IMR-90 (cell line): Measurements from ENCODE around the gene FXYD3. TPM values are rescaled to one million over a fixed set of nuclear protein-coding genes. Genes with fewer than 3 reads are reported as not detected.

ENCODE experiments used
- ATAC-seq: fragments of 200-7000 bp; cut with Tn5 transposase; 2 replicates; pipeline ENCODE4 v1.9.1; 2020; ENCODE audit warnings: low read depth, mild to moderate bottlenecking, moderate library complexity
- BruUV-seq: library from RNA; stranded (reverse); fragments of 400-500 nt; replicated peaks from 2 replicates; lab custom pipeline; 2021; lab: Mats Ljungman, UMichigan
- CTCF ChIA-PET: fragments of 300-600 bp; formaldehyde crosslinking; extraction: SDS; loops from one replicate; lab custom pipeline; 2021; ENCODE audit warnings: antibody characterized with exemption; lab: Yijun Ruan, JAX
- POLR2A ChIA-PET: fragments of 300-600 bp; sonication (Branson Sonifier 250); formaldehyde crosslinking; loops from one replicate; lab custom pipeline; 2022; ENCODE audit warnings: antibody characterized with exemption; ENCODE audit not compliant: unreplicated experiment; lab: Charles Lee
- DNase-seq: peaks from one replicate; pipeline ENCODE4 v3.0.0; 2013
- H2AFZ ChIP-seq: replicated peaks from 2 replicates; pipeline ENCODE3; 2013; ENCODE audit warnings: low read length, mild to moderate bottlenecking; ENCODE audit not compliant: poor library complexity
- H2AK5ac ChIP-seq: 2 replicates; pipeline ENCODE4 v1.6.1; 2013; ENCODE audit warnings: low read depth, low read length, inconsistent platforms
- H2AK9ac ChIP-seq: replicated peaks from 2 replicates; pipeline ENCODE3; 2013; ENCODE audit warnings: mild to moderate bottlenecking, low read depth, low read length, moderate library complexity; ENCODE audit not compliant: poor library complexity
- H2BK120ac ChIP-seq: 2 replicates; pipeline ENCODE4 v1.6.1; 2013; ENCODE audit warnings: low read depth, low read length, inconsistent platforms
- H2BK15ac ChIP-seq: 3 replicates; pipeline ENCODE4 v1.6.1; 2013; ENCODE audit warnings: low read depth, low read length, inconsistent platforms
- H2BK20ac ChIP-seq: 2 replicates; pipeline ENCODE4 v1.6.1; 2013; ENCODE audit warnings: low read depth, mild to moderate bottlenecking, inconsistent platforms, low read length, moderate library complexity
- H2BK5ac ChIP-seq: 2 replicates; pipeline ENCODE4 v1.6.1; 2013; ENCODE audit warnings: mild to moderate bottlenecking, low read depth, low read length, inconsistent platforms; ENCODE audit not compliant: poor library complexity, severe bottlenecking
- H3K14ac ChIP-seq: replicated peaks from 2 replicates; pipeline ENCODE4 v1.6.1; 2013; ENCODE audit warnings: low read depth, low read length, inconsistent platforms
- H3K18ac ChIP-seq: 2 replicates; pipeline ENCODE4 v1.6.1; 2013; ENCODE audit warnings: low read depth, low read length, control low read depth
- H3K23ac ChIP-seq: 2 replicates; pipeline ENCODE4 v1.6.1; 2013; ENCODE audit warnings: low read depth, low read length, inconsistent platforms
- H3K27ac ChIP-seq: 2 replicates; pipeline ENCODE4 v1.5.1; 2013; ENCODE audit warnings: mild to moderate bottlenecking, control low read depth, low read length; ENCODE audit not compliant: insufficient read depth
- H3K27me3 ChIP-seq: 2 replicates; pipeline ENCODE4 v1.6.1; 2013; ENCODE audit warnings: low read length; ENCODE audit not compliant: control insufficient read depth, insufficient read depth
- H3K36me3 ChIP-seq: 2 replicates; pipeline ENCODE4 v1.6.1; 2013; ENCODE audit warnings: low read length, mixed read lengths; ENCODE audit not compliant: control insufficient read depth, insufficient read depth
- H3K4ac ChIP-seq: 2 replicates; pipeline ENCODE4 v1.6.1; 2013; ENCODE audit warnings: low read depth, low read length, inconsistent platforms
- H3K4me1 ChIP-seq: 2 replicates; pipeline ENCODE4 v1.6.1; 2013; ENCODE audit warnings: low read length, mixed read lengths; ENCODE audit not compliant: control insufficient read depth, insufficient read depth
- H3K4me2 ChIP-seq: 2 replicates; pipeline ENCODE4 v1.6.1; 2013; ENCODE audit warnings: low read depth, mild to moderate bottlenecking, control low read depth, low read length, moderate library complexity
- H3K4me3 ChIP-seq: 2 replicates; pipeline ENCODE4 v1.5.1; 2013; ENCODE audit warnings: low read depth, mild to moderate bottlenecking, control low read depth, low read length, moderate library complexity; ENCODE audit not compliant: insufficient read depth
- H3K56ac ChIP-seq: 2 replicates; pipeline ENCODE4 v1.6.1; 2013; ENCODE audit warnings: low read length, inconsistent platforms; ENCODE audit not compliant: insufficient read depth; ENCODE audit errors: extremely low read depth
- H3K79me1 ChIP-seq, 2 experiments: 2 replicates each; pipeline ENCODE4 v1.6.1; 2013; ENCODE audit warnings: low read length in 2 of 2, inconsistent platforms in 1 of 2, low read depth in 1 of 2
- H3K9ac ChIP-seq: 2 replicates; pipeline ENCODE4 v1.6.1; 2013; ENCODE audit warnings: low read depth, low read length, control low read depth
- H3K9me1 ChIP-seq: 2 replicates; pipeline ENCODE4 v1.6.1; 2013; ENCODE audit warnings: low read length, inconsistent platforms; ENCODE audit not compliant: insufficient read depth
- H3K9me3 ChIP-seq: 2 replicates; pipeline ENCODE4 v1.6.1; 2013; ENCODE audit warnings: low read length; ENCODE audit not compliant: control insufficient read depth, insufficient read depth
- H4K20me1 ChIP-seq: 2 replicates; pipeline ENCODE4 v1.6.1; 2013; ENCODE audit warnings: low read length, inconsistent platforms; ENCODE audit not compliant: insufficient read depth
- H4K5ac ChIP-seq: 2 replicates; pipeline ENCODE4 v1.6.1; 2013; ENCODE audit warnings: mild to moderate bottlenecking, low read depth, low read length, control low read depth
- H4K8ac ChIP-seq, 2 experiments: 2 replicates each; pipeline ENCODE4 v1.6.1; 2013; ENCODE audit warnings: low read depth in 2 of 2, low read length in 2 of 2, control low read depth in 1 of 2, inconsistent platforms in 1 of 2
- H4K91ac ChIP-seq: 2 replicates; pipeline ENCODE4 v1.6.1; 2013; ENCODE audit warnings: low read depth, low read length, inconsistent platforms; ENCODE audit not compliant: insufficient read depth
- CEBPB ChIP-seq: IDR thresholded peaks from 2 replicates; pipeline ENCODE4 v1.6.1; 2012; ENCODE audit warnings: low read depth, low read length, improper control_type of control experiment
- CHD1 ChIP-seq: IDR thresholded peaks from 2 replicates; pipeline ENCODE4 v1.6.1; 2012; ENCODE audit warnings: low read depth, low read length, improper control_type of control experiment
- FOS ChIP-seq: fragments of 150-350 bp; IDR thresholded peaks from 2 replicates; pipeline ENCODE4 v1.6.1; 2016; ENCODE audit warnings: low read depth, low read length
- MAZ ChIP-seq: IDR thresholded peaks from 2 replicates; pipeline ENCODE4 v1.6.1; 2012; ENCODE audit warnings: low read depth, mild to moderate bottlenecking, low read length, improper control_type of control experiment, moderate library complexity, borderline replicate concordance
- MXI1 ChIP-seq: IDR thresholded peaks from 2 replicates; pipeline ENCODE4 v1.6.1; 2012; ENCODE audit warnings: low read depth, mild to moderate bottlenecking, low read length, moderate library complexity, borderline replicate concordance
- NFE2L2 ChIP-seq: fragments of 150-350 bp; IDR thresholded peaks from 2 replicates; pipeline ENCODE4 v1.6.1; 2016; ENCODE audit warnings: low read depth, mild to moderate bottlenecking, low read length
- POLR2A ChIP-seq: IDR thresholded peaks from 2 replicates; pipeline ENCODE4 v1.6.1; 2012; ENCODE audit warnings: mild to moderate bottlenecking, low read depth, low read length
- RAD21 ChIP-seq: IDR thresholded peaks from 2 replicates; pipeline ENCODE4 v1.6.1; 2012; ENCODE audit warnings: low read length, improper control_type of control experiment
- RCOR1 ChIP-seq: IDR thresholded peaks from 2 replicates; pipeline ENCODE4 v1.6.1; 2012; ENCODE audit warnings: mild to moderate bottlenecking, low read length, improper control_type of control experiment; ENCODE audit not compliant: insufficient replicate concordance
- RFX5 ChIP-seq: IDR thresholded peaks from 2 replicates; pipeline ENCODE4 v1.8.0; 2012; ENCODE audit warnings: low read depth, mild to moderate bottlenecking, low read length, moderate library complexity
- SMC3 ChIP-seq: fragments of 150-350 bp; IDR thresholded peaks from 2 replicates; pipeline ENCODE4 v1.6.1; 2016; ENCODE audit warnings: low read depth, mild to moderate bottlenecking, antibody characterized with exemption, low read length, moderate library complexity
- WGBS, 2 experiments: methylation state at CpG; one replicate each; pipeline versions ENCODE4 v1.1.5 to v1.1.7; 2013; ENCODE audit warnings: missing lambda C conversion rate in 2 of 2; ENCODE audit not compliant: insufficient read length in 1 of 2; ENCODE audit errors: extremely low coverage in 2 of 2; 5-methylcytosine and 5-hydroxymethylcytosine counted together
- dilution Hi-C: fragments of 300-500 bp; cut with HindIII; formaldehyde crosslinking; loops from one replicate; pipeline ENCODE4 v1.14.3; 2018; ENCODE audit warnings: low sequenced_read_pairs; ENCODE audit not compliant: unreplicated experiment
- in situ Hi-C: fragments of 300-500 bp; cut with MboI; formaldehyde crosslinking; loops from 3 replicates; pipeline ENCODE4 v1.14.3; 2019; ENCODE audit warnings: low sequenced_read_pairs, inconsistent platforms, mixed read lengths
- intact Hi-C: fragments of 100-400 bp; cut with micrococcal nuclease; formaldehyde crosslinking; loops from 2 replicates; pipeline ENCODE4 v1.10.0; 2022
- polyA plus RNA-seq, 3 experiments: library from polyadenylated mRNA; depleted of rRNA; stranded (reverse); fragments of >200 nt; gene quantifications; 2 replicates each; pipeline ENCODE4 v1.2.3, GENCODE V29; 2012; ENCODE audit warnings: low replicate concordance in 1 of 3
- total RNA-seq: library from RNA; depleted of rRNA; stranded (reverse); fragments of >200 nt; gene quantifications from 2 replicates; pipeline ENCODE4 v1.2.3, GENCODE V29; 2012
- TF ChIP-seq, protein P1 (sequence below): fragments of 150-350 bp; IDR thresholded peaks from 2 replicates; pipeline ENCODE4 v1.6.1; 2016; ENCODE audit warnings: low read depth, mild to moderate bottlenecking, low read length, moderate library complexity, borderline replicate concordance
- TF ChIP-seq, protein P2 (sequence below): conservative IDR thresholded peaks from 2 replicates; pipeline ENCODE4 v1.5.1; 2012; ENCODE audit warnings: mild to moderate bottlenecking, low read depth, low read length, improper control_type of control experiment
- TF ChIP-seq, protein P3 (sequence below): fragments of 150-350 bp; IDR thresholded peaks from 2 replicates; pipeline ENCODE4 v1.6.1; 2017; ENCODE audit warnings: mild to moderate bottlenecking, antibody characterized with exemption, low read length, low read depth

FXYD3 gene
- total and polyA plus RNA-seq, 2 of the 4 experiments (the other 2 are of a cell fraction): not detected

DNA sequence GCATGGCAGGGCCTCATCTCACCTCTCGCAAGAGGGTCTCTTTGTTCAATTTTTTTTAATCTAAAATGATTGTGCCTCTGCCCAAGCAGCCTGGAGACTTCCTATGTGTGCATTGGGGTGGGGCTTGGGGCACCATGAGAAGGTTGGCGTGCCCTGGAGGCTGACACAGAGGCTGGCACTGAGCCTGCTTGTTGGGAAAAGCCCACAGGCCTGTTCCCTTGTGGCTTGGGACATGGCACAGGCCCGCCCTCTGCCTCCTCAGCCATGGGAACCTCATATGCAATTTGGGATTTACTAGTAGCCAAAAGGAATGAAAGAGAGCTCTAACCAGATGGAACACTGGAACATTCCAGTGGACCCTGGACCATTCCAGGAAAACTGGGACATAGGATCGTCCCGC is 8.0 kb downstream of the FXYD3 start:
- ATAC-seq (no peak), DNase-seq (no peak)
- 80% methylated on average over 1 of the region's 5 CpGs; no CpG with 5 or more reads in 1 of the 2 experiments for WGBS, 2 experiments
- in situ Hi-C loops: no loop called here
- Histone ChIP-seq H4K5ac (peak overlapping the region; percentile 89), H3K23ac (no peak overlapping the region), H3K56ac (no peak overlapping the region), H4K20me1 (no peaks in the 10 kb centered on the region), H2BK5ac (no peak overlapping the region), H3K4me1 (peaks cover 2% of the 10 kb centered on the region; the same call in 1 of the 2 replicates), H3K4me3 (no peak overlapping the region), H3K14ac (no peak overlapping the region), H2AK5ac (peak overlapping the region; percentile 15; the same call in 1 of the 2 replicates), H2BK20ac (no peak overlapping the region), H3K36me3 (no peaks in the 10 kb centered on the region), H3K79me1 (0 out of 4 replicates have a peak, but pooled peaks cover 0 to 7% of the 10 kb centered on the region in 2 experiments), H2BK15ac (no peak overlapping the region), H2AK9ac (peak overlapping the region; percentile 79), H3K9ac (no peak overlapping the region), H3K9me3 (no peaks in the 10 kb centered on the region), H4K8ac (peak overlapping the region; percentile 94 to 100; a peak in 3 of 4 replicates), H4K91ac (no peak overlapping the region), H3K4me2 (no peak overlapping the region), H3K9me1 (peaks cover 7% of the 10 kb centered on the region; the same call in 1 of the 2 replicates), H3K27ac (no peak overlapping the region), H3K18ac (no peak overlapping the region), H3K4ac (peak overlapping the region; percentile 40; the same call in 1 of the 2 replicates), H3K27me3 (peaks cover 2% of the 10 kb centered on the region; the same call in 1 of the 2 replicates), H2BK120ac (no peak overlapping the region), H2AFZ (no peak overlapping the region)
- ChIA-PET POLR2A (no interaction called here), CTCF (interaction anchor here (0.9 kb wide), 1 partner anchor 9 kb away, joined by 3 read pairs; no protein-coding TSS in a partner anchor)
- BruUV-seq: no TSS peak
- dilution Hi-C loops: no loop called here
- TF ChIP-seq CHD1 (no peak), MAZ (no peak), RFX5 (no peak), POLR2A (no peak), CEBPB (no peak), RAD21 (no peak), MXI1 (no peak), FOS (no peak), SMC3 (no peak), RCOR1 (no peak), NFE2L2 (no peak)
- TF ChIP-seq, protein P1, sequence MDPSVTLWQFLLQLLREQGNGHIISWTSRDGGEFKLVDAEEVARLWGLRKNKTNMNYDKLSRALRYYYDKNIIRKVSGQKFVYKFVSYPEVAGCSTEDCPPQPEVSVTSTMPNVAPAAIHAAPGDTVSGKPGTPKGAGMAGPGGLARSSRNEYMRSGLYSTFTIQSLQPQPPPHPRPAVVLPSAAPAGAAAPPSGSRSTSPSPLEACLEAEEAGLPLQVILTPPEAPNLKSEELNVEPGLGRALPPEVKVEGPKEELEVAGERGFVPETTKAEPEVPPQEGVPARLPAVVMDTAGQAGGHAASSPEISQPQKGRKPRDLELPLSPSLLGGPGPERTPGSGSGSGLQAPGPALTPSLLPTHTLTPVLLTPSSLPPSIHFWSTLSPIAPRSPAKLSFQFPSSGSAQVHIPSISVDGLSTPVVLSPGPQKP: no peak
- TF ChIP-seq, protein P2, sequence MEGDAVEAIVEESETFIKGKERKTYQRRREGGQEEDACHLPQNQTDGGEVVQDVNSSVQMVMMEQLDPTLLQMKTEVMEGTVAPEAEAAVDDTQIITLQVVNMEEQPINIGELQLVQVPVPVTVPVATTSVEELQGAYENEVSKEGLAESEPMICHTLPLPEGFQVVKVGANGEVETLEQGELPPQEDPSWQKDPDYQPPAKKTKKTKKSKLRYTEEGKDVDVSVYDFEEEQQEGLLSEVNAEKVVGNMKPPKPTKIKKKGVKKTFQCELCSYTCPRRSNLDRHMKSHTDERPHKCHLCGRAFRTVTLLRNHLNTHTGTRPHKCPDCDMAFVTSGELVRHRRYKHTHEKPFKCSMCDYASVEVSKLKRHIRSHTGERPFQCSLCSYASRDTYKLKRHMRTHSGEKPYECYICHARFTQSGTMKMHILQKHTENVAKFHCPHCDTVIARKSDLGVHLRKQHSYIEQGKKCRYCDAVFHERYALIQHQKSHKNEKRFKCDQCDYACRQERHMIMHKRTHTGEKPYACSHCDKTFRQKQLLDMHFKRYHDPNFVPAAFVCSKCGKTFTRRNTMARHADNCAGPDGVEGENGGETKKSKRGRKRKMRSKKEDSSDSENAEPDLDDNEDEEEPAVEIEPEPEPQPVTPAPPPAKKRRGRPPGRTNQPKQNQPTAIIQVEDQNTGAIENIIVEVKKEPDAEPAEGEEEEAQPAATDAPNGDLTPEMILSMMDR: no peak
- TF ChIP-seq, protein P3, sequence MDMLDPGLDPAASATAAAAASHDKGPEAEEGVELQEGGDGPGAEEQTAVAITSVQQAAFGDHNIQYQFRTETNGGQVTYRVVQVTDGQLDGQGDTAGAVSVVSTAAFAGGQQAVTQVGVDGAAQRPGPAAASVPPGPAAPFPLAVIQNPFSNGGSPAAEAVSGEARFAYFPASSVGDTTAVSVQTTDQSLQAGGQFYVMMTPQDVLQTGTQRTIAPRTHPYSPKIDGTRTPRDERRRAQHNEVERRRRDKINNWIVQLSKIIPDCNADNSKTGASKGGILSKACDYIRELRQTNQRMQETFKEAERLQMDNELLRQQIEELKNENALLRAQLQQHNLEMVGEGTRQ: no peak
- intact Hi-C loops: no loop called here
